Measurements from ENCODE around the gene URI1. TPM values are rescaled to one million over a fixed set of nuclear protein-coding genes. Genes with fewer than 3 reads are reported as not detected.
"Not testable (repeated sequence)": the region's sequence is repeated elsewhere in the genome, so short reads cannot be mapped to it uniquely, and the experiment has no call there.

Gene URI1
- total RNA-seq, 2 donors from 2014 or later: 63.6 to 74.6 TPM

GRCh38 chr19:30023330-30023729, 81.3 kb downstream of the URI1 start:
- Mint-ChIP-seq H3K27me3 (ENCODE audit: low read depth) (no peaks in the 10 kb centered on the region), H3K36me3 (ENCODE audit: insufficient read depth in 2 of 2) (peaks cover 4 to 26% of the 10 kb centered on the region in 2 donors), H3K9me3 (peaks cover 0 to 3% of the 10 kb centered on the region in 2 donors), H3K4me3 (no peak overlapping the region), H3K4me1 (ENCODE audit: low read depth) (peaks cover 7% of the 10 kb centered on the region), H3K27ac (peak overlapping the region; percentile 73)
- ATAC-seq (replicated peaks in 1 of 2): no peak
- DNase-seq: no peak

GRCh38 chr19:30024091-30024490, 82.1 kb downstream of the URI1 start:
- Mint-ChIP-seq H3K4me3 (no peak overlapping the region), H3K27ac (no peak overlapping the region), H3K9me3 (peaks cover 0 to 3% of the 10 kb centered on the region in 2 donors), H3K36me3 (ENCODE audit: insufficient read depth in 2 of 2) (peaks cover 4 to 24% of the 10 kb centered on the region in 2 donors), H3K4me1 (ENCODE audit: low read depth) (peaks cover 8% of the 10 kb centered on the region), H3K27me3 (ENCODE audit: low read depth) (no peaks in the 10 kb centered on the region)
- ATAC-seq (replicated peaks in 1 of 2) (no peak), DNase-seq (no peak)

- DNase-seq (no peak), ATAC-seq (replicated peaks in 1 of 2) (no peak)
- peaks cover 16 to 39% of the 10 kb centered on the region in 2 donors for H3K36me3 Mint-ChIP-seq (ENCODE audit: insufficient read depth in 2 of 2)
- peak overlapping the region; percentile 19 for H3K27ac Mint-ChIP-seq
- no peak overlapping the region for H3K4me3 Mint-ChIP-seq
- no peaks in the 10 kb centered on the region for H3K27me3 Mint-ChIP-seq (ENCODE audit: low read depth)
- peaks cover 2 to 3% of the 10 kb centered on the region in 2 donors for H3K9me3 Mint-ChIP-seq
- H3K4me1 Mint-ChIP-seq (ENCODE audit: low read depth): peaks cover 28% of the 10 kb centered on the region
Observed at GRCh38 chr19:30026933-30027332, 84.9 kb downstream of the URI1 start.

- H3K27ac Mint-ChIP-seq: peak overlapping the region; percentile 60
- no peaks in the 10 kb centered on the region for H3K27me3 Mint-ChIP-seq (ENCODE audit: low read depth)
- DNase-seq (no peak), ATAC-seq (replicated peaks in 1 of 2) (no peak)
- peaks cover 4 to 5% of the 10 kb centered on the region in 2 donors for H3K9me3 Mint-ChIP-seq
- H3K4me3 Mint-ChIP-seq: no peak overlapping the region
- peaks cover 18 to 39% of the 10 kb centered on the region in 2 donors for H3K36me3 Mint-ChIP-seq (ENCODE audit: insufficient read depth in 2 of 2)
- peaks cover 28% of the 10 kb centered on the region for H3K4me1 Mint-ChIP-seq (ENCODE audit: low read depth)
Observed at GRCh38 chr19:30028118-30028991, 86.3 kb downstream of the URI1 start.

GRCh38 chr19:30028992-30029343, 86.9 kb downstream of the URI1 start:
- Mint-ChIP-seq H3K36me3 (ENCODE audit: insufficient read depth in 2 of 2) (peaks cover 19 to 43% of the 10 kb centered on the region in 2 donors), H3K4me3 (no peak overlapping the region), H3K27ac (peak overlapping the region; percentile 86), H3K27me3 (ENCODE audit: low read depth) (no peaks in the 10 kb centered on the region), H3K9me3 (peaks cover 3 to 5% of the 10 kb centered on the region in 2 donors), H3K4me1 (ENCODE audit: low read depth) (peaks cover 28% of the 10 kb centered on the region)
- ATAC-seq (replicated peaks in 1 of 2): no peak
- DNase-seq: no peak

- H3K4me3 Mint-ChIP-seq: peak overlapping the region in 1 of 2 donors; percentile 34
- H3K36me3 Mint-ChIP-seq (ENCODE audit: insufficient read depth in 2 of 2): peaks cover 25 to 52% of the 10 kb centered on the region in 2 donors
- H3K4me1 Mint-ChIP-seq (ENCODE audit: low read depth): peaks cover 32% of the 10 kb centered on the region
- H3K27ac Mint-ChIP-seq: peak overlapping the region; percentile 86
- H3K9me3 Mint-ChIP-seq: peaks cover 9 to 10% of the 10 kb centered on the region in 2 donors
- no peaks in the 10 kb centered on the region for H3K27me3 Mint-ChIP-seq (ENCODE audit: low read depth)
- peak; percentile 65 to 69 for ATAC-seq (replicated peaks in 1 of 2)
- peak in 1 of 2 donors; percentile 19 for DNase-seq
Observed at GRCh38 chr19:30029721-30030510, 87.9 kb downstream of the URI1 start.

- ATAC-seq (replicated peaks in 1 of 2) (no peak), DNase-seq (no peak)
- H3K27me3 Mint-ChIP-seq (ENCODE audit: low read depth): no peaks in the 10 kb centered on the region
- H3K36me3 Mint-ChIP-seq (ENCODE audit: insufficient read depth in 2 of 2): peaks cover 33 to 72% of the 10 kb centered on the region in 2 donors
- H3K4me3 Mint-ChIP-seq: no peak overlapping the region
- H3K27ac Mint-ChIP-seq: no peak overlapping the region
- peaks cover 21% of the 10 kb centered on the region for H3K4me1 Mint-ChIP-seq (ENCODE audit: low read depth)
- peaks cover 13 to 15% of the 10 kb centered on the region in 2 donors for H3K9me3 Mint-ChIP-seq
Observed at GRCh38 chr19:30034321-30034720, 92.3 kb downstream of the URI1 start.

GRCh38 chr19:30036154-30037129, 94.4 kb downstream of the URI1 start:
- ATAC-seq (replicated peaks in 1 of 2) (no peak), DNase-seq (no peak)
- no peaks in the 10 kb centered on the region for H3K27me3 Mint-ChIP-seq (ENCODE audit: low read depth)
- peaks cover 30 to 65% of the 10 kb centered on the region in 2 donors for H3K36me3 Mint-ChIP-seq (ENCODE audit: insufficient read depth in 2 of 2)
- no peak overlapping the region for H3K4me3 Mint-ChIP-seq
- peaks cover 15 to 17% of the 10 kb centered on the region in 2 donors for H3K9me3 Mint-ChIP-seq
- peaks cover 4% of the 10 kb centered on the region for H3K4me1 Mint-ChIP-seq (ENCODE audit: low read depth)
- H3K27ac Mint-ChIP-seq: no peak overlapping the region

GRCh38 chr19:30037835-30038234, 95.8 kb downstream of the URI1 start:
- H3K27me3 Mint-ChIP-seq (ENCODE audit: low read depth): no peaks in the 10 kb centered on the region
- no peak for ATAC-seq (replicated peaks in 1 of 2)
- peaks cover 4% of the 10 kb centered on the region for H3K4me1 Mint-ChIP-seq (ENCODE audit: low read depth)
- H3K9me3 Mint-ChIP-seq: peaks cover 15 to 17% of the 10 kb centered on the region in 2 donors
- H3K27ac Mint-ChIP-seq: no peak overlapping the region
- peaks cover 26 to 59% of the 10 kb centered on the region in 2 donors for H3K36me3 Mint-ChIP-seq (ENCODE audit: insufficient read depth in 2 of 2)
- DNase-seq: no peak
- H3K4me3 Mint-ChIP-seq: no peak overlapping the region

GRCh38 chr19:30041931-30042330, 99.9 kb downstream of the URI1 start:
- H3K4me1 Mint-ChIP-seq (ENCODE audit: low read depth); H3K27me3 Mint-ChIP-seq (ENCODE audit: low read depth); H3K9me3 Mint-ChIP-seq; ATAC-seq (replicated peaks in 1 of 2); DNase-seq; H3K4me3 Mint-ChIP-seq; H3K27ac Mint-ChIP-seq: not testable (repeated sequence)
- H3K36me3 Mint-ChIP-seq (ENCODE audit: insufficient read depth in 2 of 2): peaks cover 13 to 21% of the 10 kb centered on the region in 2 donors

GRCh38 chr19:30043008-30043407, 101.0 kb downstream of the URI1 start:
- DNase-seq; ATAC-seq (replicated peaks in 1 of 2); H3K27ac Mint-ChIP-seq; H3K4me3 Mint-ChIP-seq; H3K9me3 Mint-ChIP-seq; H3K36me3 Mint-ChIP-seq (ENCODE audit: insufficient read depth in 2 of 2); H3K27me3 Mint-ChIP-seq (ENCODE audit: low read depth): not testable (repeated sequence)
- H3K4me1 Mint-ChIP-seq (ENCODE audit: low read depth): peaks cover 14% of the 10 kb centered on the region

All from activated T-cell treated with anti-CD3 and anti-CD28 coated beads, Interleukin-2, amount 50 U/mL, for 72 hours (primary cell).